ENCODE data around the gene SAC3D1. TPM values are rescaled to one million over a fixed set of nuclear protein-coding genes. Genes with fewer than 3 reads are reported as not detected.

SAC3D1 gene
- total and polyA plus RNA-seq, 2 of the 8 experiments (the other 6 are each of a cell fraction or from before 2014, with no cell fraction given) = 19.4 to 25.8 TPM

GRCh38 chr11:65021003-65021402 lies 20.0 kb upstream of the SAC3D1 start:
- H2BK15ac ChIP-seq (ENCODE audit: low read length) = no peak overlapping the region
- H2BK12ac ChIP-seq (ENCODE audit: low read depth, low read length) = no peak overlapping the region
- no peak overlapping the region for H4K8ac ChIP-seq (ENCODE audit: extremely low read depth, insufficient read depth, low read length)
- H3K56ac ChIP-seq (replicated peaks; ENCODE audit: insufficient read length, low read depth, low read length) = no peak overlapping the region
- no peaks in the 10 kb centered on the region for H3K27me3 ChIP-seq (replicated peaks in 1 of 4; ENCODE audit: control insufficient read depth in 3 of 4, extremely low read depth in 1 of 4, insufficient read depth in 3 of 4, low read length in 3 of 4)
- no peak overlapping the region for H3K9ac ChIP-seq (replicated peaks in 1 of 4; ENCODE audit: extremely low read depth in 1 of 4, low read depth in 3 of 4, low read length in 3 of 4)
- no peak overlapping the region for H4K91ac ChIP-seq (replicated peaks; ENCODE audit: insufficient read length, low read length)
- H3K23me2 ChIP-seq (ENCODE audit: low read depth, low read length) = no peaks in the 10 kb centered on the region
- no peak overlapping the region for H3K4ac ChIP-seq (replicated peaks; ENCODE audit: insufficient read length, low read depth, low read length)
- no peak overlapping the region for H2AK5ac ChIP-seq (ENCODE audit: low read depth, low read length)
- no peaks in the 10 kb centered on the region for H3K9me3 ChIP-seq (ENCODE audit: insufficient read depth in 2 of 2, low read depth in 1 of 2, low read length in 1 of 2)
- H4K20me1 ChIP-seq (replicated peaks in 1 of 2; ENCODE audit: control insufficient read depth in 1 of 2, insufficient read depth in 2 of 2, low read length in 2 of 2) = peaks cover 3 to 8% of the 10 kb centered on the region in 2 experiments
- DNase-seq (ENCODE audit: low read depth in 1 of 2, low spot score in 2 of 2) (no peak), FAIRE-seq (no peak)
- H4K5ac ChIP-seq (ENCODE audit: insufficient read length, low read depth, low read length) = no peak overlapping the region
- no peak overlapping the region for H2BK120ac ChIP-seq (replicated peaks; ENCODE audit: low read depth, low read length)
- no peaks in the 10 kb centered on the region for H3K79me1 ChIP-seq (ENCODE audit: low read depth, low read length)
- WGBS, 2 experiments (ENCODE audit: extremely low coverage in 1 of 2, insufficient coverage in 1 of 2, insufficient read length in 1 of 2, insufficient replicate concordance in 2 of 2, low coverage in 1 of 2, low lambda C conversion rate in 2 of 2, missing lambda C conversion rate in 1 of 2) = 98% methylated on average over 3 of the region's 3 CpGs; no CpG with 5 or more reads in 1 of the 2 experiments
- H2AFZ ChIP-seq (ENCODE audit: low read length) = no peak overlapping the region
- H3K23ac ChIP-seq (ENCODE audit: insufficient read length) = no peak overlapping the region
- H3K4me2 ChIP-seq (ENCODE audit: insufficient read depth in 1 of 2, low read depth in 2 of 2, low read length in 2 of 2) = no peak overlapping the region
- no peak overlapping the region for H3K14ac ChIP-seq (ENCODE audit: insufficient read length)
- CTCF ChIA-PET (ENCODE audit: partially characterized antibody) = interaction anchor here (0.6 to 1.0 kb wide), 2 partner anchors 8 to 97 kb away, joined by 4 read pairs; no protein-coding TSS in a partner anchor
- no peak overlapping the region for H3K27ac ChIP-seq (ENCODE audit: low read depth, low read length)
- H3K36me3 ChIP-seq (ENCODE audit: control insufficient read depth in 2 of 4, insufficient read depth in 4 of 4, low read length in 3 of 4) = peaks cover 3 to 28% (median 18%) of the 10 kb centered on the region in 4 experiments; a peak in 6 of 8 replicates
- POLR2A ChIA-PET (ENCODE audit: partially characterized antibody) = no interaction called here
- peaks cover 0 to 7% of the 10 kb centered on the region in 2 experiments; a peak in 1 of 4 replicates for H3K79me2 ChIP-seq (ENCODE audit: control insufficient read depth in 1 of 2, insufficient read depth in 2 of 2, low read length in 2 of 2)
- no peaks in the 10 kb centered on the region for H3K4me1 ChIP-seq (replicated peaks in 1 of 4; ENCODE audit: control insufficient read depth in 3 of 4, insufficient read depth in 4 of 4, low read length in 3 of 4)
- no peak overlapping the region for H3K18ac ChIP-seq (ENCODE audit: extremely low read depth, low read length)
- H2BK20ac ChIP-seq (ENCODE audit: low read length) = no peak overlapping the region
- no peak overlapping the region for H3K4me3 ChIP-seq (ENCODE audit: extremely low read depth in 1 of 4, insufficient read depth in 2 of 4, low read depth in 3 of 4, low read length in 4 of 4)
- no peak overlapping the region for H2BK5ac ChIP-seq (ENCODE audit: low read depth, low read length)
- TF ChIP-seq KDM1A (IDR thresholded peaks at IDR 0.05; ENCODE audit: borderline replicate concordance, low read length) (no peak), TEAD4 (IDR thresholded peaks at IDR 0.05; ENCODE audit: low read depth, low read length) (no peak), ZNF274 (IDR thresholded peaks at IDR 0.05; ENCODE audit: borderline replicate concordance, extremely low read depth, low read length) (no peak), POLR2A (IDR thresholded peaks at IDR 0.05; ENCODE audit: control extremely low read depth in 1 of 2, low read depth in 2 of 2, low read length in 2 of 2) (no peak), MAX (IDR thresholded peaks at IDR 0.05) (no peak), PHF8 (conservative IDR thresholded peaks at IDR 0.05; ENCODE audit: low read depth, low read length) (no peak), SIN3A (conservative IDR thresholded peaks at IDR 0.05 in 1 of 2, IDR thresholded peaks at IDR 0.05 in 1 of 2; ENCODE audit: low read depth in 1 of 2, low read length in 2 of 2) (no peak), BCL11A (IDR thresholded peaks at IDR 0.05; ENCODE audit: low read depth in 2 of 2, low read length in 2 of 2) (no peak), SP2 (IDR thresholded peaks at IDR 0.05; ENCODE audit: low read length) (no peak), YY1 (IDR thresholded peaks at IDR 0.05; ENCODE audit: low read depth, low read length) (no peak), SRF (IDR thresholded peaks at IDR 0.05; ENCODE audit: low read depth, low read length) (no peak), RBBP5 (IDR thresholded peaks at IDR 0.05; ENCODE audit: borderline replicate concordance, low read depth, low read length) (no peak), TBP (IDR thresholded peaks at IDR 0.05; ENCODE audit: low read depth, low read length) (no peak), KDM4A (IDR thresholded peaks at IDR 0.05; ENCODE audit: low read depth, low read length, severe bottlenecking) (no peak), JUND (IDR thresholded peaks at IDR 0.05; ENCODE audit: low read length) (no peak), TCF12 (IDR thresholded peaks at IDR 0.05; ENCODE audit: low read depth, low read length) (no peak)
